Activated T-cell treated with anti-CD3 and anti-CD28 coated beads, Interleukin-2, amount 50 U/mL, for 24 hours (primary cell): Measurements from ENCODE around the gene LRRC26.

Experiments
- DNase-seq: peaks from one replicate; pipeline ENCODE4 v3.0.0-alpha.2; 2020
- H3K27ac Mint-ChIP-seq: 2 replicates; pipeline ENCODE4 v1.8.0; 2020; ENCODE audit warnings: mild to moderate bottlenecking, mixed read lengths
- H3K27me3 Mint-ChIP-seq: 2 replicates; pipeline ENCODE4 v1.8.0; 2020; ENCODE audit warnings: mixed read lengths
- H3K36me3 Mint-ChIP-seq: 2 replicates; pipeline ENCODE4 v1.8.0; 2020; ENCODE audit warnings: low read depth, mixed read lengths
- H3K4me1 Mint-ChIP-seq: 2 replicates; pipeline ENCODE4 v1.8.0; 2020; ENCODE audit warnings: low read depth, mixed read lengths
- H3K4me3 Mint-ChIP-seq: 2 replicates; pipeline ENCODE4 v1.8.0; 2020; ENCODE audit warnings: mild to moderate bottlenecking, moderate library complexity, mixed read lengths
- H3K9me3 Mint-ChIP-seq: 2 replicates; pipeline ENCODE4 v1.8.0; 2020; ENCODE audit warnings: mixed read lengths

Gene LRRC26

DNA sequence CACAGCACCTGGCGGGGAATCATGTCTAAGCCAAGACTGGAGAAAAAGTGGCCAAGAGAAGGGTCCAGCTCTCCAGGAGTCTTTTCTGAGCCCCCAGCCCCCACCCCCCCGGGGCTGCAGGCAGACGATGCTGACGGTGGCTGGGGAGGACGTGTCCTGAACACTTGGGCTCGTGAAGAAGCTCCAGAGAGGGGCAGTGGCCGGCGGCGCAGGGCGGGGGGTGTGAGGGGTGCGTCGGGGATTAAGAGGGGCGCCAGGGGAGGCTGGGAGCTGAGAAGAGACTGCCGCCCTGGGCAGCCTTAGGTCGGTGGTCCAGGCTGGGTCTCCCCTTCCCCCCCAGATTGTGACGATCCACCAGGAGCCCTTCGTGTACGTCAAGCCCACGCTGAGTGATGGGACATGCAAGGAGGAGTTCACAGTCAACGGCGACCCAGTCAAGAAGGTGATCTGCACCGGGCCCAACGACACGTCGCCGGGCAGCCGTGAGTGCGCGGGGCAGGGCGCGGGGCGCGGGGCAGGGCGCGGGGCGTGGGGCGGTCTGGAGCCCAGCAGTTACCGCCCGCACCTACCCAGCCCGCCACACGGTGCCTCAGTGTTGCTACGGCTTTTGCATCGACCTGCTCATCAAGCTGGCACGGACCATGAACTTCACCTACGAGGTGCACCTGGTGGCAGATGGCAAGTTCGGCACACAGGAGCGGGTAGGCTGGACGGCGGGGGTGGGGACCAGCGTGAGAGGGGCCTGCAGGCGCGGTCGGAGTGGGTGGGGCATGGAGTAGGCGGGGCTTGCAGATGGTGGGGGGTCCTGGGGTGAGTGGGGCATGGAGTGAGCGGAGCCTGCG, 8.9 kb downstream of the LRRC26 start:
- Mint-ChIP-seq H3K27ac (no peak overlapping the region), H3K4me1 (peaks cover 27% of the 10 kb centered on the region)

DNA sequence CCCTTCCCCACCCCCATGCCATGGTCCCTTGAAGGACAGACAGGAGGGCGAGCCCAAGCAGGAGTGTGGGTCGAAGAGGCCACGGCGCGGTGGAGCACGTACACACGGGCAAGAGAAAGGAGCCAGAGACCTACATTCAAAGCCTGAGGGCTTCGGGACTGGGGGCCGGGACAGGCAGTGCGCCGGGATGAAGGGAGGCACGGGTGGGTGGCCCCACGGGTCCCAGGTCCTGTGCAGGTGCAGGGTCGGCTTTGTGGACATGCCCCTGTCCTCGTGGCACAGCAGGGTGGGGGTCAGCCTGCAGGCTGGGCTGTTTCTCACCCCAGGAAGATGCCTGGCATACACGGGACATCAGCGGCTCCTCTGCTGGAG, 9.8 kb downstream of the LRRC26 start:
- Mint-ChIP-seq H3K9me3 (no peaks in the 10 kb centered on the region), H3K36me3 (no peaks in the 10 kb centered on the region), H3K27ac (no peak overlapping the region), H3K27me3 (peaks cover 83% of the 10 kb centered on the region), H3K4me3 (no peak overlapping the region), H3K4me1 (peaks cover 27% of the 10 kb centered on the region)
- DNase-seq, result no peak

More for the DNA sequence above, 8.9 kb downstream of the LRRC26 start:
- DNase-seq, result no peak
- H3K4me3 Mint-ChIP-seq, result no peak overlapping the region
- H3K36me3 Mint-ChIP-seq, result no peaks in the 10 kb centered on the region
- H3K9me3 Mint-ChIP-seq, result no peaks in the 10 kb centered on the region
- peaks cover 84% of the 10 kb centered on the region for H3K27me3 Mint-ChIP-seq

DNA sequence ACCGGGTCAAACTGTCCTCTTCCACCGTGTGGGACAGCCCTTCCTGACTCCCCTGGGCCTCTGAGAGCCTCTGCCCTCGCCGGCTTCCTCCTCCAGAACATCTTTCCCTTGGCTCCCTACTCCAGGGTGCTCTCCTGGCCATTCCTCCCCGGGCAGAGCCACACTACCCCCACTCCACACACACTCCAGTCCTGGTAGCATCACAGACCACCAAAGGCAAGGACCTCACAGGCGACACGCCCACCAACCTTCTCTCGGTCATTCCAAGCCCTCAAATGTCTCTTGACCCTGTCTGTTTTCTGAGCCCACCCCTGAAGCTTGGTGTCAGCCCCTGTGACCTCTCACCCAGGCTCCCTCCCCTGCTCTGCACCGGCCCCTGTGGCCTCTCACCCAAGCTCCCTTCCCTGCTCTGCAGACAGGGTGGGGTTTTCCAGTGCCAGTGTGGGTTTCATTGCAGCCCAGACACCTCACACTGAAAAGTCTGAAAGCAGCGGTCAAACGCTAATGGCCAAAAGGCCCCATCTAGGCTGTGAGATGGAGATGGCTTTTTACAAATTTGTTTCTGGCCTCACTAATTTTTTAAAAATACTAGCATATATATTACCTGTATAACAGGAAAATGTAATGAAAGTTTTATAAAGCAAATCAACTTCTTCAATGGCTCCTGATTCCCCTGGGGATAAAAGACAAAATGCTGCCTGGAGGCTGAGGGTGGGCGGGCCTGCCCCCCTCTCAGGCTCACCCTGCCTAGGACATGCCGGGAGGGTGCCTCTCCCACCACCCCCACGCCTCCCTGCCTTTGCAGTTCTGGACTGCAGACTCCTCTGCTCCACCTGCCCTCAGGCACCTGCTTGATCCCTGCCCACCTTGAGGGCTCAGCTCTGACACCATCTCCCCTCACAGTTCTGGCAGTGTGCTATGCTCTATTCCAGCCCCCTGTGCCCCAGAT, 10.5 kb downstream of the LRRC26 start:
- Mint-ChIP-seq H3K27ac (no peak overlapping the region), H3K27me3 (peaks cover 80% of the 10 kb centered on the region), H3K9me3 (no peaks in the 10 kb centered on the region)

DNA sequence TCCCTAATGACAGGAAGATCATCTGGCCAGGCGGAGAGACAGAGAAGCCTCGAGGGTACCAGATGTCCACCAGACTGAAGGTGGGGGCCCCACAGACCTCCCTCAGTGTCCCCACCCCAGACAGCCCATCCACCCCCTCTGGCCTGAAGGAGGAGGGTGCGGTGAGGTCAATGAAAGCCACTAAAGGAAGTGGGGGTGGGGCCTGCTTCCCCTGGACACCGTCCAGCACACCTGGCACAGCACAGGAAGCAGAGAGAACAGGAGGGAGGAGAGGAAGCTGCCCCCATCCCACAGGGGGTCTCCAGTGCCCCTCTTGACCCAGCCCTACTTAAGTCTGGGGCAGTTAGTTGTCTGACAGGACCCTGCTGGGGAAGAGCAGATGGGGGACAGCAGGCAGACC, 11.2 kb downstream of the LRRC26 start:
- H3K9me3 Mint-ChIP-seq, result no peaks in the 10 kb centered on the region
- DNase-seq, result no peak
- H3K36me3 Mint-ChIP-seq, result no peaks in the 10 kb centered on the region
- H3K4me1 Mint-ChIP-seq, result peaks cover 27% of the 10 kb centered on the region
- peaks cover 76% of the 10 kb centered on the region for H3K27me3 Mint-ChIP-seq
- no peak overlapping the region for H3K27ac Mint-ChIP-seq
- H3K4me3 Mint-ChIP-seq, result no peak overlapping the region

More for the DNA sequence above, 10.5 kb downstream of the LRRC26 start:
- no peak overlapping the region for H3K4me3 Mint-ChIP-seq
- no peak for DNase-seq
- no peaks in the 10 kb centered on the region for H3K36me3 Mint-ChIP-seq
- peaks cover 27% of the 10 kb centered on the region for H3K4me1 Mint-ChIP-seq

DNA sequence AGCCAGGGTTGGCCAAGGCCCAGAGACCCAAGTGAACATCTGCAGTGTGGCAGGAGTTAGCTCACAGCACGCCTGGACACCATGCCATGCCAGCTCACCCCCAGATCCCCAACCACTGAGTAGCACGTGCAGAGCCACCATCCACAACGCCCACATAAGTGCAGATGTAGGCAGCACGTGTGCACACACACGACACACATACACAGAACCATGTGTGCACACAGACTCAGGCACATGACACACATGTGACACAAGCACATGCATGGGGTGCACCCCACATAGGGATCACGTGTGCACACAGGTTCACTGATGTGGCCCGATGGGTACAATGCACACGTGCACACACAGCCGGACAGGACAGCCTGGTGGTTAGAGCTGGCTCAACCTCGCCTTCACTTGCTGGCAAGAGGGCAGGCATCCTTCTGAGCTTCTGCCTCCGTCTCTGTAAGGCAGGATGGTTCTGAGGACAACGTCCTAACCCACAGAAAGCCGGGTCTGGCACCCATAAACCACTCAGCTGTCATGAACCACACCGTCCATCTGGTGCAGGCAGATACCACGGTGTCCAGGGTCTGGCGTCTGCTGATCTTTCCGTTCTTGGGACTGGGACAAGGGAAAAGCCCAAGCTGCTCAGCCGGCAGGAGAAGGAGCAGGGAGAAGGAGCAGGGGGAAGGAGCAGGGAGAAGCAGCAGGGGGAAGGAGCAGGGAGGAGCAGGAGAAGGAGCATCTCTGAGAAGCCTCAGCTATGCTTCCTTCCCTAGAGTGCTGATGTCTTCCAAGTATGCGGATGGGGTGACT, 12.0 kb downstream of the LRRC26 start:
- Mint-ChIP-seq H3K36me3 (no peaks in the 10 kb centered on the region), H3K27ac (no peak overlapping the region), H3K27me3 (peaks cover 70% of the 10 kb centered on the region), H3K4me1 (peaks cover 22% of the 10 kb centered on the region), H3K4me3 (no peak overlapping the region), H3K9me3 (no peaks in the 10 kb centered on the region)
- DNase-seq, result no peak

DNA sequence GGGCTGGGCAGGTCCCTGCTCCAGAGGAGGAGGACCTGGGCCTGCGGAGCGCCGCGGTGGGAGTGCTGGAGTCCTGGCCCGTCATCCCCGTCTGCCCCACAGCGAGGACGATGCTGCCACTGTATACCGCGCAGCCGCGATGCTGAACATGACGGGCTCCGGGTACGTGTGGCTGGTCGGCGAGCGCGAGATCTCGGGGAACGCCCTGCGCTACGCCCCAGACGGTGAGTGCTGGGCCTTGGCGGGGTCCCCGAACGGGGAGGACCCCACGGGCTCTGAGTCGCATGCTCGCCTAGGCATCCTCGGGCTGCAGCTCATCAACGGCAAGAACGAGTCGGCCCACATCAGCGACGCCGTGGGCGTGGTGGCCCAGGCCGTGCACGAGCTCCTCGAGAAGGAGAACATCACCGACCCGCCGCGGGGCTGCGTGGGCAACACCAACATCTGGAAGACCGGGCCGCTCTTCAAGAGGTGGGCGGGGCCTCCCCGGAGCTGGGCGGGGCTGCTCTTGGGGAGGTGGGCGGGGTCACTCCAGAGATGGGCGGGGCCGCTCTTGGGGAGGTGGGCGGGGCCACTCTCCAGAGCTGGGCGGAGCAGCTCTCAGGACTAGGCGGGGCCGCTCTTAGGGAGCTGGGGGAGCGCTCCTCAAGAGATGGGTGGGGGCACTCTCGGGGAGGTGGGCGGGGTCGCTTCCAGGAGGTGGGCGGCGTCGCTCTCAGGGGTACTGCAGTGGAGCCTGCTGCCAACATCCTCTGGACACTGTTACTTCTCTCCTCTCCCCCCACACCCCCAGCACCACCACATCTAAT, 13.1 kb downstream of the LRRC26 start:
- no peaks in the 10 kb centered on the region for H3K36me3 Mint-ChIP-seq
- H3K9me3 Mint-ChIP-seq, result no peaks in the 10 kb centered on the region
- peaks cover 21% of the 10 kb centered on the region for H3K4me1 Mint-ChIP-seq
- H3K27me3 Mint-ChIP-seq, result peaks cover 64% of the 10 kb centered on the region
- peak; percentile 74 for DNase-seq
- no peak overlapping the region for H3K27ac Mint-ChIP-seq
- peak overlapping the region; percentile 44 for H3K4me3 Mint-ChIP-seq

DNA sequence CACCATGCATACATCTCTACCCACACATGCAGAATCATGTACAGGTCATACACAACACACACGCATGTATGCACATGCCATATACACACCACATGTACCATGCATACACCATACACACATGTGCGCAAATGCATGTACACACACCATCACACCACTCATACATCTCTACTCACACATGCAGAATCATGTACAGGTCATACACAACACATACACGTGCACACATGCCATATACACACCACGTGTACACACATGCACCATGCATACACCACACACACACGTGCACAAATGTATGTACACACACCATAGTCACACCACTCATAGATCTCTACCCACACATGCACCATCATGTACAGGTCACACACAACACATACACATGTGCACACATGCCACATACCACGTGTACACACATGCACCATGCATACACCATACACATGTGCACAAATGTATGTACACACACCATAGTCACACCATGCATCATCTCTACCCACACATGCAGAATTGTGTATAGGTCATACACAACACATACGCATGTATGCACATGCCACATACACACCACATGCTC, 16.9 kb downstream of the LRRC26 start:
- H3K4me3 Mint-ChIP-seq, result no peak overlapping the region
- H3K9me3 Mint-ChIP-seq, result no peaks in the 10 kb centered on the region
- no peak overlapping the region for H3K27ac Mint-ChIP-seq
- peaks cover 11% of the 10 kb centered on the region for H3K4me1 Mint-ChIP-seq
- DNase-seq, result no peak
- H3K36me3 Mint-ChIP-seq, result no peaks in the 10 kb centered on the region
- peaks cover 30% of the 10 kb centered on the region for H3K27me3 Mint-ChIP-seq

DNA sequence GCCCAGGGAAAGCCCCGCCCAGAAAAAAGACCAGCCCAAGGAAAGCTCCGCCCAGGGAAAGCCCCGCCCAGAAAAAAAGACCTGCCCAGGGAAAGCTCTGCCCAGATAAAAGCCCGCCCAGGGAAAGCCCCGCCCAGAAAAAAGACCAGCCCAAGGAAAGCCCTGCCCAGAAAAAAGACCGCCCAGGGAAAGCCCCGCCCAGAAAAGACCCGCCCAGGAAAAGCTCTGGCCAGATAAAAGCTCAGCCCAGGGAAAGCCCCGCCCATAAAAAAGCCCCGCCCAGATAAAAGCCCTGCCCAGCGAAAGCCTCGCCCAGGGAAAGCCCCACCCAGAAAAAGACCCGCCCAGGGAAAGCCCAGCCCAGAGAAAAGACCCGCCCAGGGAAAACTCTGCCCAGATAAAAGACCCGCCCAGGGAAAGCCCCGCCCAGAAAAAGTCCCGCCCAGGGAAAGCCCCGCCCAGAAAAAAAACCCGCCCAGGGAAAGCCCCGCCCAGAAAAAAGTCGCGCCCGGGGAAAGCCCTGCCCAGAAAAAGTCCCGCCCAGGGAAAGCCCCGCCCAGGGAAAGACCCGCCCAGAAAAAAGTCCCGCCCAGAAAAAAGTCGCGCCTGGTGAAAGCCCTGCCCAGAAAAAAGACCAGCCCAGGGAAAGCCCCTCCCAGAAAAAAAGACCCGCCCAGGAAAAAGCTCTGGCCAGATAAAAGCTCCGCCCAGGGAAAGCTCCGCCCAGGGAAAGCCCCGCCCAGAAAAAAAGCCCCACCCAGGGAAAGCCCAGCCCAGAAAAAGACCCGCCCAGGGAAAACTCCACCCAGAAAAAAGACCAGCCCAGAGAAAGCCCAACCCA, 19.0 kb downstream of the LRRC26 start:
- Mint-ChIP-seq H3K27ac (peak overlapping the region; percentile 6), H3K36me3 (no peaks in the 10 kb centered on the region), H3K27me3 (peaks cover 23% of the 10 kb centered on the region), H3K9me3 (no peaks in the 10 kb centered on the region), H3K4me1 (no peaks in the 10 kb centered on the region), H3K4me3 (no peak overlapping the region)
- peak; percentile 70 for DNase-seq

DNA sequence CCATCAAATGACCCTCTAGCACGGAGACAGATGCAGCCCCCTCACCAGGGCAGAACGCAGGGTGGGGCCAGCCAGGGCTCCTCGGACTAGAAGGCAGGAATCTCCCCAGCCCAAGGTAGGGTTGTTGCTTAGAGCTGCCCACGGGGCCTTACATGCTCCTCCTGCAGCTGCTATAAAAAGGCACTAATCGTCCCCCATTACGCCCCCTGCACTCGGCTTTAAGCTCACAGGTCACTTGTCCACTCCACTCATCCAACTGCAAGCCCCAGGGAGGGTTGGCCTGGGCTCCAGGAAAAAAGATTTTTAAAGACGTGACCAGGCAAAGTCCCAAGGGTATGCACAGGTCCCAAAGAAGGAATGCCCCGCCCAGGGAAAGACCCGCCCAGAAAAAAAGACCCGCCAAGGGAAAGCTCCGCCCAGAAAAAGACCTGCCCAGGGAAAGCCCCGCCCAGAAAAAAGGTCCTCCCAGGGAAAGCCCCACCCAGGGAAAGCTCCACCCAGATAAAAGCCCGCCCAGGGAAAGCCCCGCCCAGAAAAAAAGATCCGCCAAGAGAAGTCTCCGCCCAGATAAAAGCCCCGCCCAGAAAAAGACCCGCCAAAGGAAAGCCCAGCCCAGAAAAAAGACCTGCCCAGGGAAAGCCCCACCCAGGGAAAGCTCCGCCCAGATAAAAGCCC, 19.8 kb downstream of the LRRC26 start:
- no peak for DNase-seq
- Mint-ChIP-seq H3K27ac (no peak overlapping the region), H3K9me3 (no peaks in the 10 kb centered on the region), H3K4me1 (no peaks in the 10 kb centered on the region), H3K4me3 (no peak overlapping the region), H3K36me3 (no peaks in the 10 kb centered on the region), H3K27me3 (peaks cover 17% of the 10 kb centered on the region)

DNA sequence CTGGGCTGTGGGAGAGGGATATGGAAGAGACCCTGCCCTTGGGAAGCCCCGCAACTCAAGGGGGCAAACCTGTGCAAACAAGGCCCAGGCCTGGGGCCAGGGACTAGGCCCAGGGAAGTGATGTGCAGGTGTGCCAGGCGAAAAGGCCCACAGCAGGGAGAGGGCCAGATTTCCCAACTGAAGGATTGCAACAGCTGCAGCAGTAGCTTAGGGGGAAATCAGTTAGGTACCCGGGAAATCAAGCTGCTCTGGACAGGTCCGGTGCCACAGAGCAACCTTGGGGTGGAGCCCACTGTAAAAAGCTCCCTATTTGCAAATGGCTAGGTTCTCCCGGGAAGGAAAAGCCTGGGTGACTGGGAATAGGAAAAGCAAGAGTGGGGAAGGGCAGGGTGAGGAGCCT, 20.5 kb downstream of the LRRC26 start:
- Mint-ChIP-seq H3K4me1 (no peaks in the 10 kb centered on the region), H3K27ac (no peak overlapping the region), H3K36me3 (no peaks in the 10 kb centered on the region), H3K4me3 (no peak overlapping the region), H3K27me3 (peaks cover 13% of the 10 kb centered on the region), H3K9me3 (no peaks in the 10 kb centered on the region)
- DNase-seq, result no peak

DNA sequence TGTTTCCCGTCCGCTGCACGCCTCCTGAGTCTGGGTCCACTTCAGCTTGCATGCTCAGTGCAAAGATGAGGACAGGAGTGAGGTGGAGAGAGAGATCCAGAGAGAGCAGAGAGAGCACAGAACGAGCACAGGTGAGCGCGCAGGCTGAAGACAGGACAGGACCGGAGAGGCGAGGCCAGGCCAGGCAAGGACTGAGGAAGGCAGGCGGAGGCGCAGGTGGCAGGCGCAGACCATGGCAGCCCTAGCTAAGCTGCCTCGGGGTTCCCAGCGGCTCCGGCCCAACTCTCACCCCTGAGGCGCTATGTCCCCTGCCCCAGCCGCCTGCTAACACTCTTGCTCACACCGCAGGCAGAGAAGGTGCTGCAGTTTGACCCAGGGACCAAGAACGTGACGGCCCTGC, 21.2 kb downstream of the LRRC26 start:
- no peak for DNase-seq
- Mint-ChIP-seq H3K4me3 (no peak overlapping the region), H3K27ac (no peak overlapping the region), H3K9me3 (no peaks in the 10 kb centered on the region), H3K36me3 (no peaks in the 10 kb centered on the region), H3K4me1 (no peaks in the 10 kb centered on the region), H3K27me3 (peaks cover 18% of the 10 kb centered on the region)

DNA sequence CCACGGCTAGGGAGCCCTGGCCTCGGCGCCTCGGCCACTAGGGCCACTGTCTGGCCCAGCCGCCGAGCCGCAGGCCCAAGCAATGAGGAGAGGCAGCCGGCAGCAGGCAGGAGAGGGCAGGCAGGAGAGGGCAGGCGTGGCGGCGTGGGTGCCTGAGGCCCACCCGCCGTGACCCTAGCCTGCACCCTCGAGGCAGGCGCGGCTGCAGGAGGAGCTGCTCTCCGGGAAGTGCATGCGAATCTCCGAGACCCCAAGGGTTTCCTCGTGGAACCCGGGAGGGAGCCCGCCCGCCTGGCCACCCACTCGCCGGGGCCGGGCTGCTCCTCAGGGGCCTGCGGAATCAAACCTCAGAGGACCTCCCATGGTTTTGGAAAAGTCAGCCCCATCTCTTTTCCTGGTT, 21.6 kb downstream of the LRRC26 start:
- Mint-ChIP-seq H3K4me3 (no peak overlapping the region), H3K27ac (no peak overlapping the region), H3K27me3 (peaks cover 22% of the 10 kb centered on the region), H3K36me3 (no peaks in the 10 kb centered on the region), H3K9me3 (no peaks in the 10 kb centered on the region), H3K4me1 (no peaks in the 10 kb centered on the region)
- no peak for DNase-seq
